ENCODE results near the gene PTX4. TPM values are rescaled to one million over a fixed set of nuclear protein-coding genes. Genes with fewer than 3 reads are reported as not detected.
A peak's percentile ranks its signal among the peaks of the same experiment; 100 is the strongest.

PTX4 gene
- total RNA-seq, 1 donor from 2014 or later = 2.2 TPM

DNA sequence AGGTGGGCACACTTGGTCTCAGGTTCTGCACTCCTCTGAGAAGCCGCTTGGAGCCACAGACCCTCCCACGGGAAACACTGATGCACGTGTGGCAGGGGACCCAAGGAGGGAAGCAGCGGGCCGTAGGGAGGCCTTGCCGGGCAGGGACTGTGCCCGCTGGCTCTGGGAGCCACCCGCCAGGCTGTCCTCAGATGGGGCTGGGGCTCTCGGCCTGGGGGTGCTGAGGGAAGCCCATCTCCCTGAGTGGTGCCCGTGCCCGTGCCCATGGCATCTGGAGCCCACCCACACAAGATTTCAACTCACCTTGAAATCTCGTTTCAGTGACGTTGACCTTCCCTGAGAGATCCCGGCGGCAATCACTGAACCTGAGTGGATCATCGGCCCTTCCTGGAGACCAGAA, 31.8 kb downstream of the PTX4 start:
- H3K9me3 Mint-ChIP-seq (ENCODE audit: unreplicated experiment) = no peaks in the 10 kb centered on the region
- H3K36me3 Mint-ChIP-seq (ENCODE audit: unreplicated experiment) = no peaks in the 10 kb centered on the region
- no peak for TF ChIP-seq CTCF (IDR thresholded peaks at IDR 0.05; ENCODE audit: partially characterized antibody, unreplicated experiment)
- H3K4me1 Mint-ChIP-seq (ENCODE audit: low read depth, unreplicated experiment) = no peaks in the 10 kb centered on the region
- no peak for DNase-seq
- H3K27me3 Mint-ChIP-seq (ENCODE audit: unreplicated experiment) = peaks cover 9% of the 10 kb centered on the region
- H3K4me3 Mint-ChIP-seq (ENCODE audit: unreplicated experiment) = no peak overlapping the region
- no peak overlapping the region for H3K27ac Mint-ChIP-seq (ENCODE audit: unreplicated experiment)

DNA sequence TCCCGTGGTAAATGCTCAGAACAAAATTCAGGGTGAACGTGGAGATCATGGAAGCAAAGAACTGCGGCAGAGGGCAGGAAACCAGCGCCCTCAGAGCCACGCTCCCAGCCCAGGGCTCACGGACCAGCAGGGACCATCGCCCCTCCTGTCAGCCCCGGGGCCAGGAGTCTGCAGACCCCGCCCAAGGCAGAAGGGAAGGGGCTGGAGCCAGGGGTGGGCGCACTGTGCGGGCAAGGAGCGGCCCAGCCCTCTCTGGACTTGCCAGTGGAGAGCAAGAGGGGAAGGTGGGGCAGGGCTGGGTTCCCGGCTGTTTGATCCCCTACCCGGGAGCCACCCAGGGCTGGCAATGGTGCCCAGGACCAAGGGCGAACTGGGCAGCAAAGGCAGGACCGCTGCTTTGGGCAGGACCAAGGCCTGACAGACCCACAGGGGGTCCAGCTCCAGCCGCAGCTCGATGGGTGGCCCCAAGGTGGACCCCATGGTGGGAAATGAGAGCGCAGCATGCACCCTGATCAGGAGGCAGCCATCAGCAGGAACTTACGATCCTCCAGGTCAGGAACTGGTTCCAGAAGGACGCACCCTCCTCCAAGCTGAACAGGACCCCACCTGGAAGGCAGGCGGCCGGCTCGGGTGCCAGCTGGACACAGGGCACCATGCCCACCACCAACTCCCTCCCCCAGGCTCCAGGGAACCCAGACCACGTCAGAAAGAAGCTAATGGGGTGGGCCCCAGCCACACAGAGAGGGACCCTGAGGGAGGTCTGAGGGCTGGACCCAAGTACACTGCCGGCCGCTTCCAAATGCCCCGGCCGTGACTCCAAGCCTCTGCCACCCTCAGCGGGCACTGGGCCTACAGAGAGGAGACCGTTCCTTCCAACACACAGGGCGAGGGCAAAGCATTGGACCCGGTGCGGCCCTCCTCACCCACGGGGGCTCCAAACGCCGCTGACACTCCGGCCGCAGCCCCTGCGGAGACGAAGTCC, 33.3 kb downstream of the PTX4 start:
- Mint-ChIP-seq H3K27me3 (ENCODE audit: unreplicated experiment) (peaks cover 9% of the 10 kb centered on the region), H3K4me3 (ENCODE audit: unreplicated experiment) (no peak overlapping the region), H3K36me3 (ENCODE audit: unreplicated experiment) (no peaks in the 10 kb centered on the region), H3K4me1 (ENCODE audit: low read depth, unreplicated experiment) (no peaks in the 10 kb centered on the region), H3K27ac (ENCODE audit: unreplicated experiment) (no peak overlapping the region), H3K9me3 (ENCODE audit: unreplicated experiment) (no peaks in the 10 kb centered on the region)
- TF ChIP-seq CTCF (IDR thresholded peaks at IDR 0.05; ENCODE audit: partially characterized antibody, unreplicated experiment) = no peak
- no peak for DNase-seq

DNA sequence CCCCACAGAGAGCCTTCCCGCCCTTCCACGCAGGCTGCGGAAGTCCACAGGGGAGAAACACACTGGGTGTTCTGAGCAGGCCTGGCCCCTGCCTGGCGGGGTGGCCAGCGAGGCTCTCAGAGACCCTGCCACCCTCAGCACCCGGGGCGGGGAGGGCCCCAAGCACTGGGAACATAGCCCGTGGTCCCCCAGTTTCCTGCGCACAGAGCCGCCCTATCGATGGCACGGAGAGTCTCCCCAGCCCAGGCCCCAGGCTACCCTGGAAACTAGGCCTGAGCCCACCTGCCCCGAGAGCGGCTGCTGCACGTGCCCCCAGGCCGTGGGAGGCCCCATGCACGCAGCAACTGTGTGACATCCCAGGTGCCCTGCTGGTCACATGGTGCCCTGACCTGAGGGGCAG, 34.2 kb downstream of the PTX4 start:
- no peak for TF ChIP-seq CTCF (IDR thresholded peaks at IDR 0.05; ENCODE audit: partially characterized antibody, unreplicated experiment)
- peaks cover 9% of the 10 kb centered on the region for H3K27me3 Mint-ChIP-seq (ENCODE audit: unreplicated experiment)
- no peaks in the 10 kb centered on the region for H3K4me1 Mint-ChIP-seq (ENCODE audit: low read depth, unreplicated experiment)

GRCh38 chr16:1453316-1453715, 35.4 kb downstream of the PTX4 start:
- Mint-ChIP-seq H3K4me1 (ENCODE audit: low read depth, unreplicated experiment) (no peaks in the 10 kb centered on the region), H3K9me3 (ENCODE audit: unreplicated experiment) (no peaks in the 10 kb centered on the region), H3K27me3 (ENCODE audit: unreplicated experiment) (peaks cover 7% of the 10 kb centered on the region), H3K36me3 (ENCODE audit: unreplicated experiment) (no peaks in the 10 kb centered on the region), H3K27ac (ENCODE audit: unreplicated experiment) (no peak overlapping the region), H3K4me3 (ENCODE audit: unreplicated experiment) (no peak overlapping the region)
- DNase-seq = no peak
- TF ChIP-seq CTCF (IDR thresholded peaks at IDR 0.05; ENCODE audit: partially characterized antibody, unreplicated experiment) = no peak

More for the DNA sequence above, 34.2 kb downstream of the PTX4 start:
- no peak overlapping the region for H3K4me3 Mint-ChIP-seq (ENCODE audit: unreplicated experiment)
- H3K9me3 Mint-ChIP-seq (ENCODE audit: unreplicated experiment) = no peaks in the 10 kb centered on the region
- DNase-seq = peak; percentile 7
- H3K36me3 Mint-ChIP-seq (ENCODE audit: unreplicated experiment) = no peaks in the 10 kb centered on the region
- H3K27ac Mint-ChIP-seq (ENCODE audit: unreplicated experiment) = no peak overlapping the region

DNA sequence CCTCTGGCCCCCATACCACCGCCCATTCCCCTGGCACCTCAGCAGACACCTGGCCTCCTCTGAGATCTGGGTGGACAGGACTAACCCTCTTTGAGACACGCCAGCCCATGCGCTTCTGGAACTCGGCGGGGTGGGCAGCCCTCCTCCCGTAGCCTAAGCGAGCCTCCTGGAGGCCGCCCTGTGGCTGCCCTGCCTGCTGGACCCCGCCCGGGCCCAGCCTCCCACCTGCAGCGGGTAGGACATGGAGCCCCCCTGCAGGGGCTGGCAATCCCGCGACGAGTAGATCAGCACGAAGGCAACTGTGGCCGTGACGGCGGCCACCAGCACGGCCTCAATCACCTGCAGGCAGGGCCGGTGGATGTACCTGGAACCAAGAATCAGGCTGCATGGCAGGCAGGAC, 36.2 kb downstream of the PTX4 start:
- TF ChIP-seq CTCF (IDR thresholded peaks at IDR 0.05; ENCODE audit: partially characterized antibody, unreplicated experiment) = no peak
- H3K4me3 Mint-ChIP-seq (ENCODE audit: unreplicated experiment) = no peak overlapping the region
- H3K9me3 Mint-ChIP-seq (ENCODE audit: unreplicated experiment) = peaks cover 2% of the 10 kb centered on the region
- peaks cover 7% of the 10 kb centered on the region for H3K27me3 Mint-ChIP-seq (ENCODE audit: unreplicated experiment)
- no peaks in the 10 kb centered on the region for H3K36me3 Mint-ChIP-seq (ENCODE audit: unreplicated experiment)
- no peak overlapping the region for H3K27ac Mint-ChIP-seq (ENCODE audit: unreplicated experiment)
- DNase-seq = no peak
- H3K4me1 Mint-ChIP-seq (ENCODE audit: low read depth, unreplicated experiment) = no peaks in the 10 kb centered on the region
